SH-SY5Y (cell line): ENCODE measurements around the gene TRIM17.

Experiments
- GATA2 ChIP-seq: IDR thresholded peaks from 2 replicates; pipeline ENCODE4 v1.6.1; 2011; ENCODE audit warnings: mild to moderate bottlenecking, low read depth, low read length
- GATA3 ChIP-seq: IDR thresholded peaks from 2 replicates; pipeline ENCODE4 v1.6.1; 2011; ENCODE audit warnings: low read depth, mild to moderate bottlenecking, low read length, moderate library complexity

Gene TRIM17

DNA sequence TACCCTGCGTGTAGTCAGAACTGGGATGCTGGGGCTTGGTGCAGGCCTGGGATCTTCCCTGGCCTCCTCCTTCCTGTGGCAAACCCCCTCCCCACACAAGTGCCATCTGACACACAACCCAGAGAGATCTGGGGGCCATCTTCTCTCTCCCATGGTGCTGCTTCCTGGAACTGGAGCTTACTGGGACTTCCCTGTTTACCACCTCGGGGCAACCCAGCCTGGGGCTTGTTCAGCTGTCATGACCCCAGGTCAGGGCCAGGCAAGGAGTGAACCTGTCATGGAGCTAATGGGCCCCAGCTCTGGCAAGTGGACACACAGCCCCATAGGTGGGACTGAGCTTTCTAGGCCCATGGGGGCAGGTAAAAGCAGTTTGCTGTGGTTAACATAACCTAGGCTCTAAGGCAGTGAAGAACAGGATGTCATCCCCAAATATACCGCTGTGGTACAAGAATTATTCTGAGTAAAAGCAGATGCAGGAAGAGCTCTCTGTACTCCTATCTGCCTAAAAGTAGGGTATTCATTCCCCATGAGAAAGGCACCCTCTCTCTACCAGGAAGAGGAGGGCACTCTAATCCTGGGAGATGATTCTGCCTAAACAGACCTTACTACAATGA lies 12.4 kb downstream of the TRIM17 start:
- TF ChIP-seq GATA3 (no peak), GATA2 (no peak)

DNA sequence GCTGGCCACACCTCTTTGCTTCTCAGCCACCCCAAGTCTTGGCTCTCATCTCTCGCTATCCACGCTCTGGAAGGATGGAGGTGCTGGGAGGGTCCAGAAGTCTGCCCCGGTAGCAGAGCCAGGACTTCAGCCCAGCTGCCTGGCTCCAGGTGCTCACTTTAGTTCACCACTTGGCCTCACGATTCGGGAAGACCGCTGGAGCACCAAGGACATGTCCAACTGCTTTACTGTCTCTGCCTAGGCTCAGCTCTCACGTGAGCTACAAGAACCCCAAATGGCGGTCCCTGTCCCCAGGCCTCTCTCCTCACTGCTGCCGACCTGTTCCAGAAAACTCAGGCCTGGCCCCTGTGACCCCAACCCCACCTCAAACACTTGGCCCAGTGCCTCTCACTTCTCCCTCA lies 13.4 kb downstream of the TRIM17 start:
- TF ChIP-seq GATA2 (no peak), GATA3 (no peak)

DNA sequence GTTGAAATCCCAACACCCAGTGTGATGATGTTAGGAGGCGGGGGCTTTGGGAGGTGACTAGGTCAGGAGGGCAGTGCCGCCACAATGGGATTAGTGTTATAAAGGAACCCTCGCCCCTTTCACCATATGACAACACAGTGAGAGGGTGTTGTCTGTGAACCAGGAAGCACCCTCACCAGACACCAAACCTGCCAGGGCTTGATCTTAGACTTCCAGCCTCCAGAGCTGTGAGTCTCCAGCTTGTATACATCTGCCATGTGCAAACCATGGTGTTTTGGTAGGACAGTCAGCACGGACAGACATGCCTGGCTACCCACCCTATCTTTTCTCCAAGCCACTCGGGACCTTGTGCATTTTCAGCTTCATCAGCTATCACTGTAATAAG lies 14.0 kb downstream of the TRIM17 start:
- no peak for TF ChIP-seq GATA2

DNA sequence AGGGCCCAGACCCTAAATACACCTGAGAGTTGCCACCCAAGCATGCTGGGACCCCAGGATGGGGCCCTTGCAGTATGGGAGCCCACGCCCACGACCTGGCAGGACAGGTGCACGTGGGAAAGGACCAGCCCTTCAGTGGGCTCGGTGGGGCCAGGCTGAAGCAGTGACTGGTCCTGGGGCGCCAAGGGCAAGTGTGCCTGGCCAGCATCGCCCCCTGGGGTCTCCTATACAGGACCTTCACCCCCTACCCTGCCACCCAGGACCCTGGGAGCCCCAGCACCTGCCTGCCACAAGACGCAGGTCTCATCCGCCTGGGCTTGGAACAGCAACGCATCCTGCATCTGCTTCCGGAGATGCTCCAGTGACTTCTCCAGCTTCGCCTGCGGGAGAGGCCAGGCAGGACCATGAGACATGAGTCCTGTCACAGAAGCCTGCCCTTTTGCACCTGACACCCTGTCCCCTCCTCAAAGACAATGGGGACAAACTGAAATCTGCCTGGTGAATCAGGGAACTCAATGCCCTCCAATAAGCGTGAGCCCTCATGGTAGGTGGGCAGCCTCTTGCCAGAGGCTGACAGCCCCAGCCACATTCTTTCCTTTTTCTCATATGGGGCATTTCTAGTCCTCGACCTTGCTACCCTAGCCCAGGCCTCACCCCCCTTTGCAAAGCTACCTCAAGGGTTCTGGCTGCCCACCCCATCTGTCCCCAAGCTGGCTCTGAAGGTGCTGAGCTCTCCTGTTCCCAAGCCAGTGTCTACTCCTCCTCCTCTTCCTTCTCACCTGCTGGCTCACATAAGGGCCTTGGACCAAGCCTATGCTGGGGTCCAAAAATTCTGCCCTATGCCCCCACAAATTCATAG lies 14.7 kb downstream of the TRIM17 start:
- TF ChIP-seq GATA3 (no peak), GATA2 (no peak)

DNA sequence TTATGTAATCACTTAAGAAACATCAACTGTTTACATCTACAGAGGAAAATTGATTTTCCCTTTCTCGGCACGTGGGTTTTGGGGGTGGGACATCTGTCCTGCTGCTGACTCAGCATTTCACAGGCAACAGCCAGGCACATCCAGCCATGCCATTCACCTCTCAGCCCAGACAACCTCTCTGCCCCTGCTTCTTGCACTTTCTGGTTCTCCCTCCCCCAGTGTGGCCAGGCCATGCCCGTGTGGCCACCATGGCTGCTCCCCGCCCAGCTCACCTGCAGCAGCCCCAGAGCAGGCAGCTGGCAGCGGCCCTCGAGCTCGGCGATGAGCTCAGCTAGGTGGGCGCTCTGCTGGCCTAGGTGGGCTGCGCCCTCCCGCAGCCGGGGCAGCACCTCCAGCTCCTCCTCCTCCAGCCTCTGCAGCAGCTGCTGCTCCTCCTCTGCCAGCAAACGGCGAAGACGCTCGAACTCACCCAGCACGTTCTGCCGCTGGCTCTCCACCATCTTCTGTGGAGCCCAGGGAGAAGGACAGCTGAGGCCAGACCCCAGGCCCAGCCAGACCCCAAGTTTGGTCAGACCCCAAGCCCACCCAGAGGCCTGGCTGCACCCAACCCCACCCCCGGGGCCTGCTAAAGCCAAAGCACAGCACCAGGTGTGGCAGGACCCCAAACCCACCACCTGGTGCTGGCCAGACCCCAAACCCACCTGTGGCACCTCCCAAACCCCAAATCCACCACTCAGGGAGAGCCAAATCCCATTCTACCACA lies 15.8 kb downstream of the TRIM17 start:
- TF ChIP-seq GATA3 (no peak), GATA2 (no peak)

DNA sequence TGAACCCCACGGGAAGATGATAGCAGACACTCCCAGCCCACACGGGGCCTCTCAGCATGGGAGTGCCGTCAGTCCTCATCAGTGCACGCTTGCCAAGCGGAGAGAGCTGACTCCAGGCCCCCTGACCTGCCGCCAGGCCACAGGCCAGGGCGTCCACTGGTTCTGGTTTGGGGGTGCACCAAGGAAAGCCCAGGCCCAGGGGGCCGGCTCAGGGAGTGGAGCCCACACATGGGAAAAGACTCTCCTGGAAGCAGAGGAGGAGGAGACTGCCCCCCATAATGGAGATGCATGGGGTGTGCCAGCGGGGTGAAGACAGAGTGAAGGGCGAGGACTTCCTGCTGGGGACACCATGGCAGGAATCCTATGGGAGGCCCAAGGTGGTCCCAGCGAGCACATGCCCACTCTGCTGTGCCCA lies 16.4 kb downstream of the TRIM17 start:
- TF ChIP-seq GATA2 = no peak
- no peak for TF ChIP-seq GATA3

DNA sequence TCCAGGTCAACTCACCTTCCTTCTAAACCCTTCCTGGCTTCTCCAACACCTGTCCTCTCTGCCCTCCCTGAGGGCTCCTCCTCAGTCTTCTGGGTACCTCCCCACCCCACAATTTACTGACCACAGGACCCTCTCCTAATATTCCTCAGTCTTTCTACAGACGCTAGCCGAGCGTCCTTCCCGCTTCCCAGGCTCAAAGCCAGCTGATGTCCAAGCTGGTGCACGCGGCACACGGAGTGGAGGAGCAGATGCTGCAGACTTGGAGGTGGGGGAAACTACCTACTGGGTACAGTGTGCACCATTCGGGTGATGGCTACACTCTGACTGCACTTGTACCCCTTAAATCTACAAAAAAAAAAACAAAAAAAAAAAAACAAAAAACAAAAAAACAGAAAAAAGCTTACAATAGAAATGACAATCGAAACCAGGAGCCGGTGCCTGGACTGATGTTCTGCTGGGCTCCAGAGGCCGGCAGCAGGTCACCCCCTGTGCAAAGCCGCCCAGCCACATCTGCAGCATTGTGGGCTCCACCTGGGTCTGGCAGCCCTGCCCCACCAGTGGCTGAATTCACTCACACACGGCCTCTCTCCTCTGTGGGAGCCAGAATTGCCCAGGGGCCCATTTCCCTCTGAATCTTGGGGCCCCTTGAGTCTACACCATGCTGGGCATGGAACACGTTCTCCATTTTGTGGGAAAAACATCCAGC lies 17.0 kb downstream of the TRIM17 start:
- no peak for TF ChIP-seq GATA2
- TF ChIP-seq GATA3 = no peak

DNA sequence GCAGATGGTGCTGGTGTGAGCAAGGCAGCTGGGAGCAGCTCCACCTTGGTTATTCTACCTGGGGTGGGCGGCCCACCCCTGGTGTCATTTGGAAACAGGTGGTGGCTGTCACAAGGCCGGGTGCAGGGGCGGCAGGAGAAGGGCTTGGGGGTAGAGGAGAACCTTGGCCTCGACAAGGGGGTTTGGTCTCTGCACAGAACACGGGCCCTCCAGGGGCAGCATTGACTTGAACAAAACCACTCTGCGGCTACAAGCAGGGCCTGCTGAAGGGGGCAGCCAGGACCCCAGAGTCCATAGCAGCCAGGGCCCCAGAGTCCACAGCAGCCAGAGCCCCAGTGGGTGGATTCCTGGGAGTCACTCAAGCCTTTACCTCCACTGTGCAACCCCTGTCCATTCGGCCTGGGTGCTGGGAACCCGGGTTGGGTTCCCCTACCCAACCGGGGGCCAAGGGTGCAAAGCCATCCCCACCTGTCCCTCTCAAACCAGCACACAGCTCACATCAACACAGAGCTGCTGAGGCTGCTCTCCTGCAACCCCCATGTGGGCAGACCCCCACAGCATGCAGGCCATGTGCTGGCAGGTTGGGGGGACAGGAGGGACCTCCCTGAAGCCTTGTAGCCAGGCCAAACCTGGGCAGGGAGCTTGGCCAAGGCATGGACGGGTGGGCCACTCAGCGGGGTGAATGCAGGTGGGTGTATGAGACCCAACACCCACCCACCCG lies 17.8 kb downstream of the TRIM17 start:
- no peak for TF ChIP-seq GATA2
- TF ChIP-seq GATA3 = no peak

DNA sequence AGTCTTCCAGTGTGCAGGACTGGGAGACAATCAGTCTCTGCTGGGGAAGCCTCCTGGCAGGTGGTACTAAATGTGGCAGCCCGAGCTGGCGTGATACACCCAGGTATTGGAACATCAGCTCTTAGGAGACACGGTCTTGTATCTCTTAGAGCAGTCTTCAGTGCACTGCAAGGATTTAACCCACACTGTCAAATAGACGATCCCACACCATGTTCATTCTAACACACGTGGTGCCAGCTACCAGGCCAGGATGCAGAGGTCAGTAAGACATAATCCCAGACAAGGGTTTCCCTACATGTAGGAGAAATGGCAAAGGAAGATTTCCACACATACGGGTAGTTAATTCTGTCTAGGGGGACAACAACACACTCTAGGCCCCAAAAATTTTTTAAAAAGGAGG lies 18.7 kb downstream of the TRIM17 start:
- TF ChIP-seq GATA2 (no peak), GATA3 (no peak)

DNA sequence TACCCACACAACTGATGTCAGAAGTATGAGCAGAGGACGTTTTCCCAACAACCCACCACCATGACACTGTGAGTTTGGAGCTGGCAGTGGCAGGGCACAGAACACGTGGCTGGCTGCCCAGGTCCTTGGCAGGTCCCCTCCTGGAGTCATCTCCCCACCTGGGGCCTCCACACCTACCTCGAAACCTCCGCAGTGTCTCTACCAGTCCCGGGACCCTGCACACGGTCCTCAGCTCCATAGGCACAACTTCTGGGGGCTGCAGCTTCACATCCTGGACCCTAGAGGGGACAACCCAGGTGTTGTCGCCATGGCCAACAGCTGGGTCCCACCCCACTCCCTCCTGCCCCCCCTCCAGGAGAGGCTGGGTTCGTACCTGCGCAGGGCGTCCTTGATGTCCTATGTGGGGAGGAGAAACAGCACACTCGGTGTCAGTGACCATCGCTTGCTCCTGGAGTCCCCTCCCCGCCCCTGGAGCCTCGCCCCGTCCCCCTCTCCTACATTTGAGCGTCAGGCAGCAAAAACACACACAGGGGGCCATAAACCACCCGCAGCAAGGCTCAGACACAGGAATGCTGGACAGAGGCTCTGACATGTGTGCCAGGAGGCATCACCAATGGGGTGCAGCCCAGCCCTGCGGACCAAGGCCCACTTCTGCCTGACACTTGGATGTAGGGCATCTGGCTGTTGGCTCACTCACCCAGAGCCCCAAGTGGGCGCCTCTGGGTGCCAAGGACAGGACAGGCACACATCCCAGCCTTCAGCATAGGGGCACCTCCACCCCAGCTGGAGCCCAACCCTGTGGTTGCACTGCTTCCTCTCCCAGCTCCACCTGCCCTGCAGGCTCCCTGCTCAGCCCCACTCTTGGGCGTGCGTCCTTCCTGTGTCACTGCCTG lies 19.6 kb downstream of the TRIM17 start:
- no peak for TF ChIP-seq GATA3
- no peak for TF ChIP-seq GATA2

DNA sequence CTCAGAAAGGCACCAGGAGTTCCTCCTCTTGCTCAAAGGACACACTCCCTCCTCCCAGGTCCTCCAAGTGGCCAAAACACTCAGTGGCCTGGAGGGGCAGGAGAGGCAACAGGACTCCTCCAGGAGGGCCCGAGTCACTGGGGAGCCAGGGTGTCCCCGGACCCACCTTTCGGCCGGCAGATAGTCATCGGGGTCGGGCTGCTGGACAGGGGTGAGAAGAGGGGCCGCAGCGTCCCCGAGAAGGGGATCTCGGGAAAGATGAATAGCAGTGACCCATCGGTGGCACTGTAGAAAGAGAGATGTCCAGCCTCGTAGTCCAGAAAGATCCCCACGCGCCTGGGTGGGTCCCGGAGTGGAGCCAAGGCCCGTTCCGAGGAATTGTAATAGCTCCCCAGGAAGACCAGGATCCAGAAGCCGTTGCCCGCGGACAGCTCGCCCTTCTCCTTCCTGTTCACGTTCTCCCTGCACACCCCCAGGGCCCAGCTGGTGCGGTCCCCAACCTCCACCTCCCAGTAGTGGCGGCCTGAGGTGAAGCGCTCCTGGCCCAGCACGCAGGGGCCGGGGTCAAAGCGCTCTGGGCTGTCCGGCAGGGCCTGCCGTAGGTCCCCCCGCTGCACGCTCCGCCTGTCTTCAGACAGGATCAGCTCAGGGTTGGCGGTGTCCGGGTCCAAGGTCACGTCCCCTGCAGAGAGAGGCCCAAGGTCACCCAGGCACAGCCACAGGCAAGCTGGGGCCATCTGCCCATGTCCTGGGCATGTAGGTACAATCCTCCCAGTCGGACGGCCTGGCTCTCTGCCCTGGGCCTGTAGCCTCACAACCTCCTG lies 21.9 kb downstream of the TRIM17 start:
- TF ChIP-seq GATA3 = no peak
- TF ChIP-seq GATA2 = no peak

DNA sequence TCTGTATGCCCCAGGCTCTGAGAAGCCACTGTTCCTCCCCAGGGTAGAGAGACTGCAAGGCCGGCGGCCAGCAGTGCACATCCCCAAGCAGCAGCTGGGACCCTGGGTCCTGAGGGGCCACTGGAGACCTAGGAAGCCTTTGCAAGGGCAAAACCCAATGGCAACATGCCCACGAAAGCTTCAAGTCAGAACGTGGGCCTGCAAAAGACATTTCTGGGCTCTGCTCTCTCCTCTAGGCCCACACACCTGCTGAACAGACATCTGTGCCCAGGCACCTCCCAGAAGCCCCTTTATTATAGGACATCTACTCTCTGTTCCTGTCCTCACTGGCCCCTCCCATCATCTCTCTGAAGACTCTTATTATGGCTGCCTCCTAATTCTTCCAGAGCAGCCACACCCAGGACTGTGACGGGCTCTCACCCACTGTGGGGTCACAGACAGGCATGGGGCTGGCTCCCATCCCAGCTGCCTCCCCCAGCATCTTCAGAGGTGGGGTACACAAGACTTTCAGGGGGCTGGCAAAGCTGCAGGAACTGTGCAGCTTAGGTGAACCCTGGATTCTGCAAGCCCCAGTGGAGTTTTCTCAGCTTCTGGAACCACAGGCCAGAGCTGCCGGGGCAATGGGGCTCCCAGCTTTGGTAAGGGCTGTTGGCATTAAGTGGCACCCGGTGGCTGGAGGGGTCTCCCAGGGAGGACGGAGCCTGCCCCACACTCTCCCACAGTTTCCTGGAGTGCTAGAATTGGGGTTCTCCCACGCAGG lies 22.7 kb downstream of the TRIM17 start:
- TF ChIP-seq GATA2 (no peak), GATA3 (no peak)
